ENCODE measurements around the gene FOXO3B.
"Not testable (repeated sequence)": the region's sequence is repeated elsewhere in the genome, so short reads cannot be mapped to it uniquely, and the experiment has no call there.

The FOXO3B gene

DNA sequence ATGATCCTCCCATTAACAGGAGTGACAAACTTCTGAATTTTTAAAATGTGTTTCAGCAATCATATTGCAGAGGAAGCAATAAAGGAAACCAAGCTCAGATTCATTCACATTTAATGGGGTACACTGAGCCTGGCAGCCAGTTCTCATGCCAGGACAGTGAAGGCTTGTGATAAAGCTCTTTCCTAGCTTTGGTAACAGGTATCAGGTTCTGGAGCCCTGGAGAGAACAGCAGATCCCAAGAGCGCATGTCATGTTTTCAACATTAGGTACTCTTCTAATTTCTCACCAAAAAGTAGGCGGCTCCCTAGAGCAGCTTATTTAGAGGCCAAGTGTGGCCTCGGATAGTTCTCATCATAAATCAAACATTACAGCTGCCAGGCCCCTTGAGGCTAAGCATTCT is 14.6 kb downstream of the FOXO3B start:
- no CpG with 5 or more reads among the region's 3 CpGs for WGBS, 2 donors (ENCODE audit: extremely low coverage in 2 of 2, insufficient read length in 2 of 2, insufficient replicate concordance in 1 of 2)
- not testable (repeated sequence) for H2BK120ac ChIP-seq (ENCODE audit: low read depth, low read length); H3K79me1 ChIP-seq (ENCODE audit: low read depth, low read length); H3K27ac ChIP-seq (replicated peaks; ENCODE audit: low read length); H4K8ac ChIP-seq (ENCODE audit: low read depth, low read length); H2AFZ ChIP-seq (ENCODE audit: low read length); H3K4me2 ChIP-seq (ENCODE audit: insufficient read depth, low read length, poor library complexity, severe bottlenecking); H3K18ac ChIP-seq (ENCODE audit: low read length); H3K9ac ChIP-seq (ENCODE audit: low read depth, low read length, poor library complexity); H3K4me1 ChIP-seq (ENCODE audit: control insufficient read depth in 2 of 2, insufficient read depth in 1 of 2, low read depth in 1 of 2, low read length in 2 of 2); H2AK5ac ChIP-seq (ENCODE audit: low read depth, low read length); H3K23ac ChIP-seq (ENCODE audit: low read depth, low read length, poor library complexity); H2BK15ac ChIP-seq (ENCODE audit: low read length); H3K4me3 ChIP-seq (ENCODE audit: low read length in 2 of 2); H2BK12ac ChIP-seq (ENCODE audit: low read length); H4K91ac ChIP-seq (ENCODE audit: low read depth, low read length, poor library complexity); H3K4ac ChIP-seq (ENCODE audit: low read length); DNase-seq (ENCODE audit: low spot score); H2BK5ac ChIP-seq (ENCODE audit: low read length); H3K14ac ChIP-seq (ENCODE audit: low read length); H3K27me3 ChIP-seq (ENCODE audit: control insufficient read depth in 3 of 3, insufficient read depth in 3 of 3, low read depth in 1 of 3, low read length in 3 of 3)
- Histone ChIP-seq H3K36me3 (replicated peaks in 1 of 2; ENCODE audit: control insufficient read depth in 2 of 2, insufficient read depth in 2 of 2, low read length in 2 of 2) (peaks cover 24 to 44% of the 10 kb centered on the region in 2 donors), H3K9me3 (replicated peaks in 1 of 2; ENCODE audit: control insufficient read depth in 2 of 2, insufficient read depth in 1 of 2, low read depth in 1 of 2, low read length in 2 of 2) (peaks cover 6 to 34% of the 10 kb centered on the region in 2 donors)

DNA sequence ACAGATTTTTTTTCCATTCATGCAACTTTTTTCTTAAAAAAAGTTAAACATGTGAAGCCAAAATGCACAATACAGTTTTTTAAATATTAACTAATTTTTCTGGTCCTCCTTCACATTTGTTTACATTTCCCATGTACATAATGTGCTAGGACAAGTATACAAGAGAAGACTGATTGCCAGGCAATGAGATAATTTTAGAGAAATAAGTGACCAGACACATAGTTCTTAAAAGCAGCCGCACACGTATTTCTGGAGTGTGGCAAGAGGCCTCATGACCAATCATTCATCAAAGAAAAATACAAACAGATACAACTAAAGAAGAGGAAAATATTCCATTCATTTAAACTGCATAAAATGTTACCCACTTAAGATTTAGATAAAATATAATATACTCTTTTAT is 15.8 kb downstream of the FOXO3B start:
- H3K79me1 ChIP-seq (ENCODE audit: low read depth, low read length); H3K4ac ChIP-seq (ENCODE audit: low read length); H4K91ac ChIP-seq (ENCODE audit: low read depth, low read length, poor library complexity); H3K4me1 ChIP-seq (ENCODE audit: control insufficient read depth in 2 of 2, insufficient read depth in 1 of 2, low read depth in 1 of 2, low read length in 2 of 2); H3K23ac ChIP-seq (ENCODE audit: low read depth, low read length, poor library complexity); H2BK15ac ChIP-seq (ENCODE audit: low read length); H3K27ac ChIP-seq (replicated peaks; ENCODE audit: low read length); H2BK120ac ChIP-seq (ENCODE audit: low read depth, low read length); H3K4me2 ChIP-seq (ENCODE audit: insufficient read depth, low read length, poor library complexity, severe bottlenecking); H2BK5ac ChIP-seq (ENCODE audit: low read length); H3K4me3 ChIP-seq (ENCODE audit: low read length in 2 of 2); H3K9ac ChIP-seq (ENCODE audit: low read depth, low read length, poor library complexity); H3K14ac ChIP-seq (ENCODE audit: low read length); H4K8ac ChIP-seq (ENCODE audit: low read depth, low read length); H2AK5ac ChIP-seq (ENCODE audit: low read depth, low read length); H3K18ac ChIP-seq (ENCODE audit: low read length); H3K27me3 ChIP-seq (ENCODE audit: control insufficient read depth in 3 of 3, insufficient read depth in 3 of 3, low read depth in 1 of 3, low read length in 3 of 3); H2BK12ac ChIP-seq (ENCODE audit: low read length); H2AFZ ChIP-seq (ENCODE audit: low read length); DNase-seq (ENCODE audit: low spot score): not testable (repeated sequence)
- H3K9me3 ChIP-seq (replicated peaks in 1 of 2; ENCODE audit: control insufficient read depth in 2 of 2, insufficient read depth in 1 of 2, low read depth in 1 of 2, low read length in 2 of 2): peaks cover 5 to 33% of the 10 kb centered on the region in 2 donors
- H3K36me3 ChIP-seq (replicated peaks in 1 of 2; ENCODE audit: control insufficient read depth in 2 of 2, insufficient read depth in 2 of 2, low read length in 2 of 2): peaks cover 16 to 34% of the 10 kb centered on the region in 2 donors
- WGBS, 2 donors (ENCODE audit: extremely low coverage in 2 of 2, insufficient read length in 2 of 2, insufficient replicate concordance in 1 of 2): no CpG with 5 or more reads among the region's 2 CpGs

DNA sequence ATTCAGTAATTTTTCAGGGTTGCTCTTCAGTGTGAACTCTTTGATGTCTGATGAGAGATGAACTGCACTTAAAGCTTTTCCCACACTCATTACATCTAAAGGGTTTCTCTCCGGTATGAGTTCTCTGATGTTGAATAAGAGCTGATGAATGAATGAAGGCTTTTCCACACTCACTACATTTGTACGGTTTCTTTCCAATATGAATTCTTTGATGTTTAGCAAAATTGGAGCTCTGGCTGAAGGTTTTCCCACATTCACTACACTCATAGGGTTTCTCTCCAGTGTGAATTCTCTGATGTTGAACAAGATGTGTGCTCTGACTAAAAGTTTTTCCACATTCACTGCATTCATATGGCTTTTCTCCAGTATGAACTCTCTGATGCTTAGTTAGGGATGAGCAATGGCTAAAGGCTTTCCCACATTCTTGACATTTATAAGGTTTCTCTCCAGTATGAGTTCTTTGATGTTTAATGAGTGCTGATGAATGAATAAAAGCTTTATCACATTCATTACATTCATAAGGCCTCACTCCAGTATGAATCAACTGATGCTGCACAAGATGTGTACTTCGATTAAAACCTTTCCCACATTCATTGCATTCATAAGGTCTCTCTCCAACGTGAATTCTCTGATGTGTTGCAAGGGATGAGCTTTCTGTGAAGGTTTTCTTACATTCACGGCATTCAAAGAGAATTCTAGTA is 20.0 kb downstream of the FOXO3B start:
- not testable (repeated sequence) for H3K4me3 ChIP-seq (ENCODE audit: low read length in 2 of 2); H4K91ac ChIP-seq (ENCODE audit: low read depth, low read length, poor library complexity); H3K14ac ChIP-seq (ENCODE audit: low read length); H3K23ac ChIP-seq (ENCODE audit: low read depth, low read length, poor library complexity); H4K8ac ChIP-seq (ENCODE audit: low read depth, low read length); H2BK12ac ChIP-seq (ENCODE audit: low read length); H2BK15ac ChIP-seq (ENCODE audit: low read length); H2BK120ac ChIP-seq (ENCODE audit: low read depth, low read length); H2BK5ac ChIP-seq (ENCODE audit: low read length); H3K79me1 ChIP-seq (ENCODE audit: low read depth, low read length); H3K27ac ChIP-seq (replicated peaks; ENCODE audit: low read length); H3K18ac ChIP-seq (ENCODE audit: low read length); H2AK5ac ChIP-seq (ENCODE audit: low read depth, low read length); H3K36me3 ChIP-seq (replicated peaks in 1 of 2; ENCODE audit: control insufficient read depth in 2 of 2, insufficient read depth in 2 of 2, low read length in 2 of 2); H3K4ac ChIP-seq (ENCODE audit: low read length); H2AFZ ChIP-seq (ENCODE audit: low read length); H3K9me3 ChIP-seq (replicated peaks in 1 of 2; ENCODE audit: control insufficient read depth in 2 of 2, insufficient read depth in 1 of 2, low read depth in 1 of 2, low read length in 2 of 2); H3K4me2 ChIP-seq (ENCODE audit: insufficient read depth, low read length, poor library complexity, severe bottlenecking); H3K9ac ChIP-seq (ENCODE audit: low read depth, low read length, poor library complexity); H3K4me1 ChIP-seq (ENCODE audit: control insufficient read depth in 2 of 2, insufficient read depth in 1 of 2, low read depth in 1 of 2, low read length in 2 of 2); DNase-seq (ENCODE audit: low spot score); H3K27me3 ChIP-seq (ENCODE audit: control insufficient read depth in 3 of 3, insufficient read depth in 3 of 3, low read depth in 1 of 3, low read length in 3 of 3)
- no CpG with 5 or more reads among the region's 5 CpGs for WGBS, 2 donors (ENCODE audit: extremely low coverage in 2 of 2, insufficient read length in 2 of 2, insufficient replicate concordance in 1 of 2)

DNA sequence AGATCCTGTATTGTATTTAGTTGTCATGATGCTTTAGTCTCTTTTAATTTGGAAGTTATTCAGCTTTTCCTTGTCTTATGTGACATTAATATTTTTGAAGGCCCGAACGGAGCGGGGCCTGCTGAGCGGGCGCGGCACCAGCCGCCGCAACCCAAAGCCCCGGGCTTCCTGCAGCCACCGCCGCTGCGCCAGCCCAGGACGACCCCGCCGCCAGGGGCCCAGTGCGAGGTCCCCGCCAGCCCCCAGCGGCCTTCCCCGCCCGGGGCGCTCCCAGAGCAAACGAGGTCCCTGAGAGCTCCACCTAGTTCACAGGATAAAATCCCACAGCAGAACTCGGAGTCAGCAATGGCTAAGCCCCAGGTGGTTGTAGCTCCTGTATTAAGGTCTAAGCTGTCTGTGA is 32.0 kb downstream of the FOXO3B start:
- not testable (repeated sequence) for H2BK12ac ChIP-seq (ENCODE audit: low read length); DNase-seq (ENCODE audit: low spot score); H2BK120ac ChIP-seq (ENCODE audit: low read depth, low read length); H3K79me1 ChIP-seq (ENCODE audit: low read depth, low read length); H3K9ac ChIP-seq (ENCODE audit: low read depth, low read length, poor library complexity); H2BK5ac ChIP-seq (ENCODE audit: low read length); H2AK5ac ChIP-seq (ENCODE audit: low read depth, low read length); H3K27ac ChIP-seq (replicated peaks; ENCODE audit: low read length); H2AFZ ChIP-seq (ENCODE audit: low read length); H3K36me3 ChIP-seq (replicated peaks in 1 of 2; ENCODE audit: control insufficient read depth in 2 of 2, insufficient read depth in 2 of 2, low read length in 2 of 2); H3K9me3 ChIP-seq (replicated peaks in 1 of 2; ENCODE audit: control insufficient read depth in 2 of 2, insufficient read depth in 1 of 2, low read depth in 1 of 2, low read length in 2 of 2); H2BK15ac ChIP-seq (ENCODE audit: low read length); H3K4me1 ChIP-seq (ENCODE audit: control insufficient read depth in 2 of 2, insufficient read depth in 1 of 2, low read depth in 1 of 2, low read length in 2 of 2); H3K4me2 ChIP-seq (ENCODE audit: insufficient read depth, low read length, poor library complexity, severe bottlenecking); H4K91ac ChIP-seq (ENCODE audit: low read depth, low read length, poor library complexity); H3K14ac ChIP-seq (ENCODE audit: low read length); H3K18ac ChIP-seq (ENCODE audit: low read length); H3K23ac ChIP-seq (ENCODE audit: low read depth, low read length, poor library complexity); H4K8ac ChIP-seq (ENCODE audit: low read depth, low read length); H3K4ac ChIP-seq (ENCODE audit: low read length); H3K27me3 ChIP-seq (ENCODE audit: control insufficient read depth in 3 of 3, insufficient read depth in 3 of 3, low read depth in 1 of 3, low read length in 3 of 3); H3K4me3 ChIP-seq (ENCODE audit: low read length in 2 of 2)
- no CpG with 5 or more reads among the region's 23 CpGs for WGBS, 2 donors (ENCODE audit: extremely low coverage in 2 of 2, insufficient read length in 2 of 2, insufficient replicate concordance in 1 of 2)

All from neuronal stem cell (in vitro differentiated cells).